HG03457 (cell line): ENCODE data around the gene ALDH7A1.
"Not testable (repeated sequence)": the region's sequence is repeated elsewhere in the genome, so short reads cannot be mapped to it uniquely, and the experiment has no call there.

Source experiments
- ATAC-seq: cut with Tn5 transposase; IDR thresholded peaks from one replicate; pipeline ENCODE4 v1.9.1; 2021; ENCODE audit warnings: moderate number of reproducible peaks; ENCODE audit not compliant: unreplicated experiment

The ALDH7A1 gene

DNA sequence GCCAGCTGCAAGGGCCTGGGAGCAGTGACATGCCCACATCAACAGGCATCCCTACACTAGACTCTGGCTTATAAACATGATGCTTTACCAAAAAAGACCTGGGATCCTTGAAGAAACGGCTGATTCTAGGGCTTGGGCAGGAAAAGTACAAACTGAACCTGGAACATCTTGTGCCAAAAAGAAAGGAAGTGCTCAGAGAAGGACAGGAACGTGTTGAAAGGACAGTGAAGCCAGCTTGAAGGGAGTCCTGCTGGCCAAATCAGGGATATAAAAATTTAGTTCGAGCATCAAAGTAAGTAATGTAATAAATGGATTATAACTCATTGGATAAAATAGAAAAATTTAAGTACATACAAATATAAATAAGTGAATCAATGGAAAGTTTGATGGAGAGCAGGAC is 58.1 kb downstream of the ALDH7A1 start:
- no peak for ATAC-seq

DNA sequence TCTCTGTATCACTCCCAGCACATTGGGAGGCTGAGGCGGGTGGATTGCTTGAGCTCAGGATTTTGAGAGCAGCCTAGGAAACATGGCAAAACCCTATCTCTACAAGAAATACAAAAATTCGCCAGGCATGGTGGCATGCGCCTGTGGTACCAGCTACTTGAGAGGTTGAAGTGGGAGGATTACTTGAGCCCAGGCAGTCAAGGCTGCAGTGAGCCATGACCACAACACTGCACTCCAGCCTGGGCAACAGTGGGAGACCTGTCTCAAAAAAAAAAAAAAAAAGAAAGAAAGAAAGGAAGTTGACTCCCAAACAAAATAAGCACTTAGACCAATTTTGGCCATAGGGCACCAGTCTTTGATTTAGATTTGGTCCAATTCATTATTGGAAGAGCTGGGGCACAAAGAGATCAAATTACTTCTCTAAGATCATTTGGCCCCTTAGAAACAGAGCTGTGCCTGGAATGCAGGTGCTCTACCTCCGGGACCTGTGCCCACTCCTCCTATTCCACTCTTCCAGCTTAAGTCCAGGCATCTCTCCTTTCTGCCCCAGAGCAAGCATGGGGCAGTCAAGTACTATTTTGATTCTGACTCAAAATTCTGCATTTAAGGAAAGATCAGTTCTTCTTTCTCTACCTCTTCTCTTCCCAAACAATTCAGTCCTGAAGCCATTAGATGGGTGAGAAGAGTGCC is 59.0 kb downstream of the ALDH7A1 start:
- no peak for ATAC-seq

GRCh38 chr5:126534553-126534952 is 60.5 kb downstream of the ALDH7A1 start:
- no peak for ATAC-seq

GRCh38 chr5:126531543-126532120 is 63.4 kb downstream of the ALDH7A1 start:
- ATAC-seq = no peak

DNA sequence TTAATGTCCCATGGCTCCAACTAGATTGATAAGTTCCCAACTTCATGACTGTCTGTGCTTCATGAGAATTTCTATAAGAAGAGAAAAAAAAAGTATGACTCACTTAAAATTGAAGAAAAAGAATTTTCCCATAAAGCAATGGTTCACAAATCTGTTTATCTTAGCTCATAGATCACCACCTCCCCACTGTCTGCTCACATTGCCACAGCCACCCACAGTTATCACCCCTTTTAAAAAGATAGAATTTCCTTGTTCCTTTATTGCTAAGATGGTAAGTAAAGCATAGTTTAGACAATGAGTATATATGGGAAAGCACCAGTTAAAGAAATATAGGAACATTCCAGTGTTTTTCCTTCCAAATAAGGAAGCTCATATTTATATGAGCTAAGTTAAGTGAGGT is 67.1 kb downstream of the ALDH7A1 start:
- ATAC-seq = no peak

GRCh38 chr5:126527158-126527557 is 67.9 kb downstream of the ALDH7A1 start:
- no peak for ATAC-seq

GRCh38 chr5:126526493-126526892 is 68.5 kb downstream of the ALDH7A1 start:
- no peak for ATAC-seq

DNA sequence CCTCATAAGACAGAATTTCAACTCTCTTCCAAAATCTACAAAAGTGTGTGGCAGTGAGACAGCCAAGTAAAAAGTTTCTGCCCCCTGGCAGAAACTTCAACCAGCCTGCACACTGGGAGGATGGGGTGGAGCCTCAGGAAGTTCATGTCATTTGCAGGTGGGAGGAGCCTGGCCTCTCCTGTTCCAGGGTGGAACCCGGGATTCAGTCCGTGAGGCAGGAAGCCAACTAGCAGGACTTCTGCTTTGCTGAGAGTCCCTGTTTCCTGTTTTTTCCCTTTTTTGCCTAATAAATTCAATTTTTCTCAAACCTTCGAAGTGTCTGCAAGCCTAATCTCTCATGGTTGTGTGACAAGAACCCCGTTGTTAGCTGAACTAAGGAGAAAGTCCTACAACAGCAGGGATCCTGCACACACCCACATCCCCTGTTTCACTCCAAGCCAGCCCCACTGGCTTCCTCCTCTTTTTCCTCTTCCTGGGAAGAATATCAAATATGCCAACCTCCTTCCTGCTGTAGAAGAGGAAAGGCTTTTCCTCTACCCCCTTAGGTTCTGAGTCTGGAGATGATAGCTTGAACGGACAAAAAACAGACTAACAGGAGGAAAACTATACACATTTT is 69.3 kb downstream of the ALDH7A1 start:
- ATAC-seq = no peak

DNA sequence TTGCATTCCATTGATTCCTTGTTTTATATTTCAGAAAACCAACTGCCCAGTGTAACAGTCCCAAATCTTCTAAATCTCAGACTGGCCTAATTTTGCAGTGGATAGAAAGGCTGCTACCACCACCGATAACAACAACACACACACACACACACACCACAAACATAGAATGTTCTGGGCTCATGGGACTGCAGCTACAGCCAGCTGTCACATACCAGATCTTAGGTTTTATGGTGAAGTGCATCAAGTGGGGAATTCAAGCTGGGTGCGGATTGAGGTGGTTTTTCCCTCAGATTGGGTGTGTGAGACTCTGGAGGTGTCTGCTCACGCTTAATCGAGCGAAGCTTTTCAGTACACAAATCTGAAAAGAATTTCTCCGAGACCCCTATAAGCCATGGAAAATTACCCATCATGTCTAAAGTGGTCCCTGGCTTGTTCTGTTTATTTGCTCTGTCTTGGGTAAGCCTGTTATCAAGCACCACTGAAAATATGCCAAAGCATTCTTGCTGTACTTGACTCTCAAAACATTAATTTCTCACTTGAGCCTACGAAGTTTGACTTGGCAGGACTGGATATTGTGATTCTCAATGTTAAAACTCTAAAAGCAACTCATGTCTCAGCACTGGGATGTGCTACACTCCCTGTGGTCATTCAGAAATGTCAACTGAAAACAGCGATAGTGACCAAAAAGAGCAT is 71.1 kb downstream of the ALDH7A1 start:
- no peak for ATAC-seq

DNA sequence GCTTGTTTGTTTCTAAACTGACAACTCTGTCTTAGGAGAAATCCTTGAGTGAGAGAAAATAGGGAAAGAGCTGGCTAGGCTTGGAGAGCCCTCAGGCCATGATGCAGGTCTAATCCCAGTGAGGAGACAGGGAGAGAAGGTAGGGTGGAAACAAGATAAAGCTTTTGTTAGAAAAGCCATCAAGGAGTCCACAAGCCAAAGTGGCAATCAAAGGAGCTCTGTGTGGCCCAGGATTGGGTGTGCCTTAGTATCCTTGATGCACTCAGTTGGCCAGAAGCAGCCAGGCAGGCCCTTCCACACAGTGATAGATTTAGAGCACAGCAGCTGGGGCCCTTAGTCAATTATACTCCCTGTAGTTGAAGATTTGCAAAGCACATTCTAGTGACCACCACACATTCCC is 73.9 kb downstream of the ALDH7A1 start:
- ATAC-seq = no peak

DNA sequence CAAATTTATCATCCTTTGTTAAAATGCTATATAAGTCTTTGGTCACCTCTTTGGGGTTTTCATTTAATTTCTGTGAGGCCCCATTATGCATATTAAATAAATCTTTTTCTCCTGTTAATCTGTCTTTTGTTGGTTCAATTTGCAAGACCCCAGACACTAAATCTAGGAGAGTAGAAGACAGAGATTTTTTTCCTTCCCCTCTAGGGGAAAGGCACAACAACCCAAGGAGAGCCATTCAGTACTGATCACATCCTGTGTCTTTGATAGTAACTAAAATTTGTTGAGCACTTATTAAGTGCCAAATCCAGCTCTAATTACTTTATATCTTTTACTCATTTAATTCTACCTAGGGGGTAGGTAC is 74.4 kb downstream of the ALDH7A1 start:
- ATAC-seq = no peak

- ATAC-seq = no peak
Observed at GRCh38 chr5:126519637-126520592, 75.1 kb downstream of the ALDH7A1 start.

DNA sequence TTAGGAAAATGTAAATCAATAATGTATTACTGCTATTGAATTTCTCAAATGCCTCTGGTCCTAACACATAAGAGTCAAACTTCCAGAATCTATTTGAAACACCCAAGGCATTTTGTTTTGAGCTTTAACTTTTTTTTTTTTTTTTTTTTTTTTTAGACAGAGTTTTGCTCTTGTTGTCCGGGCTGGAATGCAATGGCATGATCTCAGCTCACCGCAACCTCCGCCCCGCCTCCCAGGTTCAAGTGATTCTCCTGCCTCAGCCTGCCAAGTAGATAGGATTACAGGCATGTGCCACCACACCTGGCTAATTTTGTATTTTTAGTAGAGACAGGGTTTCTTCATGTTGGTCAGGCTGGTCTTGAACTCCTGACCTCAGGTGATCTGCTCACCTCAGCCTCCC is 75.8 kb downstream of the ALDH7A1 start:
- not testable (repeated sequence) for ATAC-seq

GRCh38 chr5:126516852-126517251 is 78.2 kb downstream of the ALDH7A1 start:
- ATAC-seq = no peak

DNA sequence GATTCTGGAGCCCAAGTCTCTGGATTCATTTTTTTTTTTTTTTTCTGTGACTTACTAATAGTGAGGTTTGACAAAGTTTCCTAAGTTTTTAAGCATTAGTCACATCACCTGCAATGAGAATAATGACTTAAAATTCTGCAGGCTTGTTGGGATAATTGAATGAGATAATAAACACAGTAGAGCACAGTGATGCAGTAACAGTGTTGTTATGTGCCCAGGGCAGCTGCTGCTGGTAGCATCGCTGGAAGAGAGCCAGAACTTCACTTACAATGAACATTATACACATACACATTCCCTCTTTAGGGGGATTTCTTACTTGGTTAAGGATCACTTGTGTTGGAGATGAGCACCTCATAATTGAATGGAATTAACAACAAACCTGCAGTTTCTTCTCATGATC is 78.9 kb downstream of the ALDH7A1 start:
- ATAC-seq = no peak

- no peak for ATAC-seq
Observed at GRCh38 chr5:126515337-126515736, 79.7 kb downstream of the ALDH7A1 start.

- no peak for ATAC-seq
Observed at GRCh38 chr5:126514558-126515141, 80.4 kb downstream of the ALDH7A1 start.

DNA sequence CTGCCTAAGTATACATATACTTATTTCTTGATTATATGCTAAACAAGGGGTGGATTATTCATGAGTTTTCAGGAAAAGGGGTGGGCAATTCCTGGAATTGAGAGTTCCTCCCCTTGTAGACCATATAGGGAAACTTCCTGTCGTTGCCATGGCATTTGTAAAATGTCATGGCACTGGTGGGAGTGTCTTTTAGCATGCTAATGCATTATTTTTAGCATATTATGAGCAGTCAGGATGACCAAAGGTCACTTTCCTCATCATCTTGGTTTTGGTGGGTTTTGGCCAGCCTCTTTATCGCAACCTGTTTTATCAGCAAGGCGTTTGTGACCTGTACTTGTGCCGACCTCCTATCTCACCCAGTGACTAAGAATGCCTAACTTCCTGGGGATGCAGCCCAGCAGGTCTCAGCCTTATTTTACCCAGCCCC is 80.9 kb downstream of the ALDH7A1 start:
- ATAC-seq = no peak

GRCh38 chr5:126513703-126514102 is 81.3 kb downstream of the ALDH7A1 start:
- no peak for ATAC-seq

- no peak for ATAC-seq
Observed at GRCh38 chr5:126513302-126513701, 81.7 kb downstream of the ALDH7A1 start.
